Measurements from ENCODE around the gene LCP2.

LCP2 gene

DNA sequence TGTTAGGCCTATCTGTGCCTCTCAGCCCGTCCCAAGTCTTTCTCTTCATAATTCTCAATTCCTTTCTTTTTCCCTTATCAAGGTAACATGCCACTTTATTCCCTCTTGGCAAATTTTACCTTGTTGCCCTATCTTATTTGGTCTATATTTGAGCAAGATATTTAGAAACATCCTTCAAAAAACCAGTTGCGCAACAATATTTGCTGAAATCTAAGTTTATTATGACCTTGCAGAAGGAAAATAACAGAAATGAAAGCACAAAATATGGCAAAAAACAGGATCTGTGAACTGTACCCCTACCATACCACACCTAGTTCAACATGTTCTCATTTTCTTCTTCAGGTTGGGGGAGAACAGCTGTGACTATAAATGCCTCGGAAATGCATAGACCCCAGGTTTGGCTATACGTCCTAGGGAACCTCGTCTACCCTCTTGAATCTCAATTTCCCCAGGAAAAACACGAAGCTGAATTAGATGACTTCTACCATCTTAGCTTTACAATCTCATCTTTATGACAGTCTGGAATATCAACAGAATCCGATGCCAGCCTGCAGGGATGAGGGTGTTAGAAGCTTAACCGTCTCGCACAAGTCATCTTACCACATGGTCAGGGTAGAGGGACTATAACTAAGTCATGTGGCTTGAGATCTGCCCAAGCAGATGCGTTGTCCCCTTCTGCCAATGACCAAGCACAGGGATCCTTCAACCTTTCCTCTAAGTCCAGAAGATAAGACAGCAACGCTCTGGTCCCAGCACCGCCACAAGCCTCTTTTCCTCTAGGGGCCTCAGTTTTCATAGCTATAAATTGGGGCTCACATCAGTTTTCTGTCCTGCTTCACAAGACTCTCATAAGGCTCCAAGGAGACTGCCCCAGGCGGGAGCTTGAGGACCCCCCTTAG lies 1.3 kb downstream of the LCP2 start:
- DNase-seq (ENCODE audit: low read depth) = no peak

DNA sequence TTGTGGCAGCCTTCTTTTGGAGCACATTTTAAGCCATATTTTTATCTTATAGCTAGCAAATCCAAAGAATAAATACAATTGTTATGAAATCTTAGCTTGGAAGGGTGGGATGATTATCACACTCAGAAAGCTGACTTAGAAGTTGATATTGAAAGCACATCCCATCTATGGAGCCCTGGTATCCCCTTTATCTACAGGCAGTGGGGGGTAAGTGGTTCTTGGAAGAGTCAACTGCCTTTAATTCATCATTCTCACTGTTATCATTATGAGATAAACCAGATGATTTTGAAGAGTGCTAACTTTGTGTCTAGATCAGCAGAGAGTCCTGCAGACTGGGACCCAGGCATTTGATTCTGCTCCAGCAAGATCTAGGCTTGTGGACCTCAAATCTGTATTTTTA lies 3.0 kb downstream of the LCP2 start:
- DNase-seq (ENCODE audit: low read depth) = no peak

DNA sequence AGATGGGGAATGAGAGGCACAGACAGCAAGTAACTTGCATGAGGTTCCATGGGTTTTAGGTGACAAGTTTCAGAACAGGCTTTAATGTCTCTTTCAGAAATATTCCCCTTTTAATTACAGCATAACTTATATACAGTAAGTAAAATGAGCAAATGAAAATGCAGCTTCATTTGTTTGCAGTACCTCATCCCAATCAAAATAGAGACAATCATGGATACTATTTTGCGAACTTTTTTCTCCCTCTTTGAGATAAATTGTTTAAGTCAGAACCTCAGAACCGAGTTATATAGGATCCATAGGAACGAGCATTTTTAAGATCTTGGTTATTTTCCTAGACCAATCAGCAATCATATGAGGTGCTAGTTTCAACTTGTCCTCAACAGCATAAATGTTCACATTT lies 3.5 kb downstream of the LCP2 start:
- no peak for DNase-seq (ENCODE audit: low read depth)

DNA sequence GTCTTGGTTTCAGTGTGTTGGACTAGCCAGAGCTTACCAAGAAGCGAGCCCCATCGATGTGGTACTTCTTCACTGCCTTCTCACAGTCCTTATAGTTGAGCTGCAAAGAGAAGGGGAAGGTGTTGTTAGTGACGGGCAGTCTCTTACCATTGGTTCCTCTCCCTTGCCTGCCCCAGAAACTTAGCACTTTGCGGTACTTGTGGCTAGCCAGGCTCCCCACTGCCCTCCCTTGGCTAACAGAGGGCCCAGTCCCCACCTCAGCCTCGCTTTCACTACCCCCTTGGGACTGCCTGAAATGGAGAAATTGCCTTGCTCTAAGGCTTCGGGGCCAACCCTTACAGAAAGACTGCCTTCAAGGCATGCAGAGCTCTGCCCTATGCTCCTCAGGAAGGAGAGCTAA lies 4.3 kb downstream of the LCP2 start:
- peak; percentile 55 for DNase-seq (ENCODE audit: low read depth)

DNA sequence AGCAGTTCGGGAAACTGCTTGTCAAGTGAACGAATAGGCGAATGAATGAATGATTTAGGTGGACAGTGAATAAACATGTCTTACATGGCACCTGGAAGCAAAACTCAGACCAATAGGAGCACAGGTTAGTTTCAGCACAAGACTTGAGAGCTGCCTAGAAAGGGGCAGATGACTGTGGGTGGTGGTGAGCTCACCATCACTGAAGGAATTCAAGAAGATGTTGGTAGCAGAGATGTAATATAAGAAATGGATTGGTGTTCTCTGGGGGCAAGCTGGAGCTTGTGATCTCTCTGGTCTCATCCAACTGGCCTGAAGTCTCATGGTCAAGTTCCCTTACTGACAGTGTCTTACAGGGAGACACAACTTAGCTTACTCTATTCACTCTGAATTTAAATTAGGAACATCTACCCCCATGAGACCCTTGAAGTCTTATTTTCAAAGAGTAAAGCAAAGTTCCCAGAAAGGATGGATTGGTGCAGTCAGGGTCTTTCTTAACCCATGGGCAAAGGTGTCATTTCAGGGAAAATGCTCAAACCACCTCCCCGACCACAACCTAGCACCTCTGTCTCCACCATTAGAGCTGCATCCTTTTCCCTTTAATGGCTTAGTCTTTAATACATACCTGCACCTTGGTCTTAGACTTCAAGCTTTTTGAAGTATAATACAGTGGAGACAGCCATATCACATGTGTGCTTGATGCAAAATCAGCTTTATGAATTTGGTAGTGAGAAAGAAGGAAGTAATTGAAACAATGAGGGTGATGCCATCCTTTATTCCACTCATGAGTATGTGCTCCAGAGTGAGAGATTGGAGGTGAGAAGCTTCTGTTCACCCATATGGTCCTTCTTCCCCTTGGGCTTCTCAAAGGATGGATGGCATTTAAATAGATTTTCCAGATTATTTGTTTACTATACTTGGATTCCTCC lies 5.1 kb downstream of the LCP2 start:
- DNase-seq (ENCODE audit: low read depth) = no peak

DNA sequence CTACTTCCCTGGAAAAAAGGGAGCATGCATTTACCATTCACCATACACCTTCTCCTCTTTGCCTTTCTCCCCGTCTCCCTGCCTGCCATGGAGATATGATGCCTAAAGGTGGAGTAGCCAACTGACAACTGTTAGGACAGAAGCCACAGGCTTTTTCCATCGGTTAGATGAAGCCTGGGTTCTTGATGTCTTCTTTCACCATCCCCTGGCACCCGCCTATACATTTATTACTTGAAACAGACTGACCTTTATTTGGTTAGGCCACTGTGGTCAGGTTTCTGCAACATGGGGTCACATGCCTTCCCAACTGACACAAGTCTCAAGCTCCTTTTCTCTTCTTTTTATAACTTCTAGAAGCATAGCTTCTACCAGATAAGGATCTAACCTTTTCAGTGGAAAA lies 7.1 kb downstream of the LCP2 start:
- no peak for DNase-seq (ENCODE audit: low read depth)

DNA sequence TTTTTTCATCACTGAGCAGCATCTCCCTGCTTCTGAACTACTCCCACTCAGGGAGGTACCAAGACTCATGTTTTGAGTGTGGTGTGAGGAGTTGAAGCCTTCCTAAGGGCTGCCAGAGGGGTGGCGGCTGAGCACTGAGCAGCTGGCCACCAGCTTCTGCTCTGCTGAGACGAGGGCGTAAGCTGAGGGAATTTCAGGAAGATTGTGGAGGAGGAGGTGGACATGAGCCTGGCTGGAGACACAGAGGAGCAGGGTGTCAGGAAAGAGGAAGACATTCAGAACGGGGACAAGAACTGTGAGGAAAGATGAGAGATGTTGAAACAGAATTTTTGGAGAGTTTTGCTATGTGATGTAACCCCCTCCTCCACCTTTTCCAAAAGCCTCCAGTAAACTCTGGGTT lies 7.8 kb downstream of the LCP2 start:
- no peak for DNase-seq (ENCODE audit: low read depth)

DNA sequence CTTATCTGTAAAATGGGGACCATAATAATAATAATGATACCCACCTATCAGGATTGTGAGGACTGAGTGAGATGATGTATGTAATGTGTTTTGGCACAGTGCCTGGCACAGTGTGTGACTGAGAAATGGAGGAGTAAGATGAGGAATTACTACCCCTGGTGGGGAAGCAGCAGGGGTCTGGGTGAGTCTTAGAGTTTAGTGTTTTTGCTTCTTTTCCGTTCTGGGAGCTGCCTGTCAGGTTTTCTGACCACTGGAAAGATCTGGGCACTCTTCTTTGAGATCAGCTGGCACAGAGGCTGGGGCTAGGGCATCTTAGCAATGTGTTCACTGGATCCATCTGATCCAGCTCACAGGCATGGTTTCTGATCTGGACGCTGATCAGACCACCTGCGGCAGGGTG lies 8.5 kb downstream of the LCP2 start:
- no peak for DNase-seq (ENCODE audit: low read depth)

DNA sequence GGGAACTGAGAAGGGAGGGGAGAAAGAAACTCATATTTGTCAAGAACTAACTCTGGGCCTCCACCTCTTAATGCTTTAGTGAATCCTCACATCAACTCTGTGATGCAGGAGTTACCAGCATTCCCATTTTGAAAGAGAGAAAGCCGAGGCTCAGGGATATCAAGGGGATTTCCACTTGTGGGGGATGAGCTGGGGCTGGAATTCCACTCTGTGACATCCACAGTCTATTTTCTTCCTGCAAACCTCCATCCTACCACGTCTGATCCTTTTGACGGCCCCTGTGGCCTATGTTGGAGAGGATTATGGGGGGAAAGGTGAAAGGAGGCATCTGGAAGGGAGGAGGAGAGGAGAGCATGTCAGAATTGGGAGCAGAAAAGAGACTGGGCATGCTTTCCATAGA lies 9.0 kb downstream of the LCP2 start:
- no peak for DNase-seq (ENCODE audit: low read depth)

DNA sequence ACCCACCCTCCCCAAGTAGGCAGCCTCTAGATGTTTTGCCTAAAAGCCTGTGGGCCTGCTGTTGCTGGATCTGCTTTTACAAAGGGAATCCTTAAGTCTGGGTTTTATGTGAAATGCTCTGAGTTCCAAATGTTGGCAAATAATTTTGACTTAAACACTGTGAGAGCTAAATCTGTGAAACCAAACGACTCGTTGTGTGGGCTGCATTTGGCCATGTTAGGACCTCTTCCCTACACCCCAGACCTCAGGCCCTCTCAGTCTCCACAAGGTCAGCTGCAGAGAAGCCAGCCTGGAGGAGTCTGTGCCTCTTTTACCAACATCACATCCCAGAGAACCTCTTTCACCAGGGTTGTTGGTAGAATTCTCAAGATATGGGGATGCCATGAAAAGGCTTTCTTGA lies 9.4 kb downstream of the LCP2 start:
- DNase-seq (ENCODE audit: low read depth) = no peak

DNA sequence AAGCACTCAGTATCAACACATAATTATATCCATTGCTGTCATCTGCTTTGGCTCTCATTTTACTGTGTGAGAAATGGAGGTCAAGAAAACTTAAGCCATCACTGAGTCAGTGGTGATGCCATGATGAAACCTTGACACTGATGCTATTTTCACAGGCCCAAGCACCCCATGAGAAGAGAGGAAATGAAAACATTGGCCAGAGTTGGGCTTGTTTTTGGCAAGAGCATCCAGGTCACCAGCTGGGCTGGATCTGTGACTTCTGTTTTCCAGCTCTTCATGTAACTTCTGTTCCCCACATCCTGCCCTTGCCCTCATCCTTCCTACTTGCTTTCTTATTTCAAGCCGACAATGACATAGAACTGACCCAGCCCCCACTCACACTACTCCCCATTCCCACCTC lies 10.0 kb downstream of the LCP2 start:
- no peak for DNase-seq (ENCODE audit: low read depth)

DNA sequence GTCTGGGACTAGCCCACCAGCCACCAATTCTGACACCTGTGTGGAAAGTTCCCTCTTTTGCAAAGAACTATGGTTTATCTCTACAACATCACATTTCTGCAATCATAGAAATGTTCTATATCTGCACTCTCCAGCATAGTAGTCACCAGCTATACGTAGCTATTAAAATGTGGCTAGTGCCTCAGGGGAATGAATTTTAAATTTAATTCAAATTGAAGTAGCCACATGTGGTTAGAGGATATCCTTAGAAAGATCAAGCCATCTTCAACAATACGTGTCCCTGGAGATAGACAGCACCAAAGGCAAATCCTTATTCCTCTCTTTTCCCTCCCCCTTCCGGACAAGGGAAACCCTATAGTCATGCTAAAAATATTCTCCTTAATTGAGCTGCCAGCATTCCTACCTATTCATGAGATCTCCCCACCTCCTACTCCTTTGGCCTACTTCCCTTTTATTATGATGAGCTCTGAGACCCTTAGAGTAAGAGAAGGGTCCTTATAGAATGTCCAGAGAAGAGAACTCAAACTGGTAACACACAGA lies 11.1 kb downstream of the LCP2 start:
- no peak for DNase-seq (ENCODE audit: low read depth)

DNA sequence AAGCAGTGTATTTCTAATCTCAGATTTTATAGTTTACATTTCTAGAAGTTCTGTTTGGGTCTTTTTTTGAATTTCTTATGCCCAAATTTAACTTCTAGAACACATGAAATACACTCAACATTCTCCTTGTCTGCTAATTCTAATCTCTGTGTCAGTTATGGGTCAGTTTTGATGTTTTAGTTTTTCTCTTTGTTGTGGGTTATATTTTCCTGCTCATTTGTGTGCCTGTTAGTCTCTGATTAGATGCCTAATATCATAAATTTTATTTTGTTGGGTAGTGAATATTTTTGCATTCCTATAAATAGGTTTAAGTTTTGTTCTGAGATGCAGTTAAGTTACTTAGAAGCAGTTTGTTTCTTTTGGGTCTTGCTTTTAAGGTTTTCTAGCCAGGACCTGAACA lies 12.4 kb downstream of the LCP2 start:
- DNase-seq (ENCODE audit: low read depth) = no peak

DNA sequence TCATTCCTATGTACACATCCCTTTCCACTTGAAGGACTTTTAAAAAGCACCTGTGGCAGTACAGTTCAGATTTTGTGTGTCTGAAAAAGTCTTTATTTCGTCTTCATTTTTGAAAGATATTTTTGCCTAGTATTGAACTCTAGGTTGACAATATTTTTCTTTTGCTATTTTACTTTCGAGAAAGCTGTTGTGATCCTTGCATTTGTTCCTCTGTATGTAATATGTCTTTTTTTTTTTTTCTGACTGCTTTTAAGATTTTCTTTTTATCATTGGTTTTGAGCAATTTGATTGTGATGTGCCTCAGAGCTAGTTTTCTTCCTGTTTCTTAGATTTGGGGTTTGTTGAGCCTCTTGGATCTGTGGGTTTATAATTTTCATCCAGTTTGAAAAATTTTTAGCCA lies 13.3 kb downstream of the LCP2 start:
- no peak for DNase-seq (ENCODE audit: low read depth)

DNA sequence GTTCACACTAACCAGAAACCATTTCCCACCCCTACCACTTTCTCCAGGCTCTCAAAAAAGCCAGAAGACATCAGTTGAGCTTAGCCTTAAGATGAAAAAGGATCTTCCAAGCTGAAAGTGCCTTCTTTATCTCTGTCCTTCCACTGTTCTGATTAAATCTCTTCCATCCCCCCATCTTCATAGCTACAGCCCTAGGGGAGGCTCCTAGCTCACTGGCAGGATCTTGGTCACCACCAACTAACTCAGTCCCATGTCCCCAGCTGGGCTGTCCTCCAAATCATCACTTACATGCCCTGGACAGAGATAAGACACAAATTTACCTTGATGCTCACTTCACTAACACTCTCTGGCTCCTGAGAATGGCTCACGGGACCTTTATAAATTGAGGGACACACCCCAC lies 14.3 kb downstream of the LCP2 start:
- DNase-seq (ENCODE audit: low read depth) = no peak

DNA sequence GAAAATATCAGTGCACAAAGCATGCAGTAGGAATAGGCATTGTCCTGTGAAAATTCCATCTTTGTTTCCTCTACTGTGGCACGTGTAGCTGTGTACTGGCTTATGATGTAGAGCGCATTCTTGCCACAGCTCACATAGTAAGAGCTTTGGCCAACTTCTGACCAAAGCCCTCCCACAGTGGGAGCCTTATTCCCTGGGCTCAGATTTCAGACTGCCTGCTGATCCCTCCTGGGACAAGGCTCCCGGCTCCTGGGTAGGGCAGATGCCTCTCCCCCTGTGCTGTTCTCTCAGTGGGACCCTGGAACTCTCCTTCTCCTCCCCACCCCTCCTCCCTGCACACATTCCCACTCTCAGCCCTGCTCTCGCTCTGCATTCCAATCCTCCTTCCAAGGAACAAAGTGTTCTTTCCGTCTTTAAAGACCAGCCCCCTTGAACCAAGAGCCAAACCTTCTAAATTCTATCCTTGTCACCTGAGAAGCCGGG lies 17.5 kb downstream of the LCP2 start:
- DNase-seq (ENCODE audit: low read depth) = no peak

DNA sequence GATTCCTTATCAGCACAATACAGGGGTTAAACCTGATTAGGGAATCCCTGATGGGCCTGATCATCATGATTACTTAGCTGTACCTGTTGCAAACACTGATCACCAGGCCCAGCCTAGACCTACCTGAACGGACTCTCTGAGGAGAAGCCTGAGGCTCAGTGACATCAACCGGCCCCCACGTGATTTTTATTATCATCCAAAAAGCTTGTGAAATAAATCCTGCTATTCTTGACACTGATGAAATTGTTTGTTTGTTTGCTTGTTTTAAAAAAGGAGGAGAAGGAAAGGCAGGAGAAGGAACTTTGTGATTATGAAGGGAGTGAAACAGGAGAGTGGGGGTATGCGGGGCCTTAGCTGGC lies 18.1 kb downstream of the LCP2 start:
- no peak for DNase-seq (ENCODE audit: low read depth)

DNA sequence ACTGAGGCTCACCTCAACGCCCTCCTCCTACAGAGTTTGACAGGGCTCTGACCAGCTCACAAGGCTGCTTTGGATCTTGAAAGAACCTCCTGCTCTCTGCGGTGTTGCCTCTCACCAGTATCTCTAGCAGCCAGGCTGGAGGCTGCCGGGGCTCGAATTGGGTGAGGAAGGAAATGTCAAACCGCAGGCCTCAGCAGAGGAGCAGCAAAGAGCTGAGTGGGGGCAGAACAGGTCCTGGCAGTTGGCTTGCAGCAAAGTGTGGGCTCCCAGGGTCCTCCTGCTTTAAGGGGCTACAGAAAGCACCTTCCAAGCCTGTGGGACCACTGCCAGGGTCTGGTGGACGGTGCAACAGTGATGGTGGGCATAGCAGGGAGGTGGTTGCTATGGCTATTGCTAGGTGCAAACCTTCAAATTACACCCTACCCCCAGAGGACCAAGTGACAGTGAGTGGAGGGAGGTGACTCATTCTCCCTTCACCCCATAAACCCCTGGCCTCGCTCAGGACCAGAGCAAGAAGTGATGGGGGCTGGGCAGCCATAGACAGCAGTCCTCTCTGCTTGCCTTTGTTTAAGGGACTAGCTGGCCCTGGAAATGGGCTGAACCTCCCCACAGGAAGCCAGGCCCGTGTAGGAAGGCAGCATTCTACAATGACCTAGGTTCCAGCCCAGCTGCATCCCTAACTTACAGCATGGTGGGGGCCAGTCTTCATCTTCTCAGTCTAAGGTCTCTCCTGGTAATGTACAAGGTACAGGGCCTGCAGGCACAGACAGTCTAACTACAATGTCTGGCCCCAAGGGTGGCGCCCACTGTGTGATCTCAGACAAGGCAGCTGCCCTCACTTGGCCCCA lies 18.7 kb downstream of the LCP2 start:
- DNase-seq (ENCODE audit: low read depth) = peak; percentile 75

DNA sequence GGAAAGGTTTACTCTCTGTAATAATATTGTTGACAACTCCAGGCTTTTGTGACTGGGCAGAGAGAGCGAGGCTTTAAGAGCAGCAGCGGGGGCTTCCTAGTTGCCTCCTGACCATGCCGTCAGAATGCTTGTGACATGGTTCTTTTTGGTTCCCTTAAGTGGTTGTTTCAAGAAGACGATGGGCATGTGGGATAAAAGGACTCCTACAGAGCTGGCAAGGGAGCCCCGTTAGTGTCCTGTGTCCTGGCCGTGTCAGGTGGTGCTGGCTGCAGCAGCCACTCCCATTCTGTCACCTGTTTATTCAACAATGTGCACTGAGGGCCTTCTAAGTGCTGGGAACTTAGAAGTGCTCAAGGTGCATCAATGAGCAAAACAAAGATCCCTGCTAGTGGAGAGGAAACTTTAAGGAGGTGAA lies 19.7 kb downstream of the LCP2 start:
- no peak for DNase-seq (ENCODE audit: low read depth)

DNA sequence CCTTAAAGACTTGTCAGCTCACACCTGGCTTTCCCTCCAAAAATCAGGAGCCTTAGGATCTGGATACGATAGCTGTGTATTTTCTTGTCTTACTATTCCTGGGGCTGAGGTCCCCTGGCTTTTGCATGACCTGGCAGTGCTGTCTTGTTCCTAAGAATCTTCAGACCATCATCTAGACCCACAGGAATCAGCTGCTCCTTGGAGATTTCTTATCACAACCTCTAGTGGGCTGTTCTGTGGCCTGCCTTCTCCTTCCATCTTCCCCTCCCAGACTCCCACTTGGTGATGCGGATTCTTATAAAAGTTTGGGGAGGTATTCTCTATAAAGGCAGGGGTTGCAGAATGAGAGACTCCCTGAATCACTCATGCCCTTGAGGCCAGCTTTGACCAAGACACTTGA lies 21.4 kb downstream of the LCP2 start:
- DNase-seq (ENCODE audit: low read depth) = no peak

DNA sequence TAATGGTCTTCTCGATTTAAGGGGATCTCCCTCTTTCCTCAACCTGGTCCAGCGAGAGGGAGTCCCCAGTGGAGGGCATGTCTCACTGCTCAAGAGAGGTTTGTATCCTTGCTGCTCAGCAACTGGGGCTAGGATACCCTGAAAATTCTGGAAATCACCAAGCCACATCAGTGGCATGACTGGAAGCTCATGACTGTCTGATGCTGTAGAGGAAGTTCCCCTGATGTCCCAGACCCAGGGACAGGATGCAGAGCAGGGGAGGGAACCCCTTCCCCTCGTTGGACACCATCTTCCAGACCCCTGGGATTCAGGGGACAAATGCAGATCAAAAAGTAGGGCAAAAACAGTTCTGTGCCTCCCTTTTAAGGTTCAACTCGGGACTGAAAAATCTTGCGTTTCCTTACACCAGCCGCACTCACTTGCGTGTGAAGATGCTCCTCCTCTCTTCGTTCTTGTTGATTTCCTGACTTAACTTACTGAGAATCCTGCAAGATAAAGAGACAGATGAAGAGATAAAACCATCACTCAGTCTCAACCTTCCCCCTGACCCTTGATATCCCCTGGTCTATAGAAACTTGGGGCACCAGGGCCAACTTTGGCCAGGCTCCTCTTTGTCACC lies 22.1 kb downstream of the LCP2 start:
- no peak for DNase-seq (ENCODE audit: low read depth)

Measured in stimulated activated CD8-positive, alpha-beta memory T cell treated with anti-CD3 and anti-CD28 coated beads, Interleukin-4, amount 100 ng/mL, for 24 hours (primary cell).